Superior temporal gyrus (tissue), 1 donor: ENCODE results near the gene PALLD.

ENCODE experiments used
- DNase-seq: peaks from one replicate; pipeline ENCODE4 v3.0.0-alpha.2; 2016; ENCODE audit errors: extremely low spot score

PALLD gene

GRCh38 chr4:168527560-168527959 lies 30.7 kb downstream of the PALLD start:
- no peak for DNase-seq

GRCh38 chr4:168528131-168528949 lies 31.5 kb downstream of the PALLD start:
- DNase-seq = no peak

- no peak for DNase-seq
Measured at GRCh38 chr4:168529257-168529656, 32.4 kb downstream of the PALLD start.

- no peak for DNase-seq
Measured at GRCh38 chr4:168531305-168531704, 34.5 kb downstream of the PALLD start.

GRCh38 chr4:168534535-168534934 lies 37.7 kb downstream of the PALLD start:
- DNase-seq = no peak

GRCh38 chr4:168535689-168536088 lies 38.8 kb downstream of the PALLD start:
- DNase-seq = no peak

- DNase-seq = no peak
Measured at GRCh38 chr4:168536448-168536847, 39.6 kb downstream of the PALLD start.

GRCh38 chr4:168537086-168537485 lies 40.2 kb downstream of the PALLD start:
- no peak for DNase-seq

- DNase-seq = no peak
Measured at GRCh38 chr4:168537571-168537970, 40.7 kb downstream of the PALLD start.

GRCh38 chr4:168538632-168539031 lies 41.8 kb downstream of the PALLD start:
- DNase-seq = no peak

- no peak for DNase-seq
Measured at GRCh38 chr4:168540086-168540485, 43.2 kb downstream of the PALLD start.

- DNase-seq = no peak
Measured at GRCh38 chr4:168540503-168541265, 43.8 kb downstream of the PALLD start.

GRCh38 chr4:168541266-168541953 lies 44.6 kb downstream of the PALLD start:
- DNase-seq = no peak

- DNase-seq = no peak
Measured at GRCh38 chr4:168549143-168549542, 52.3 kb downstream of the PALLD start.

- no peak for DNase-seq
Measured at GRCh38 chr4:168550064-168550766, 53.4 kb downstream of the PALLD start.

GRCh38 chr4:168551211-168551610 lies 54.4 kb downstream of the PALLD start:
- no peak for DNase-seq

- no peak for DNase-seq
Measured at GRCh38 chr4:168551945-168552695, 55.3 kb downstream of the PALLD start.

- DNase-seq = no peak
Measured at GRCh38 chr4:168553714-168554370, 57.0 kb downstream of the PALLD start.

- no peak for DNase-seq
Measured at GRCh38 chr4:168555437-168555836, 58.6 kb downstream of the PALLD start.

GRCh38 chr4:168557658-168558057 lies 60.8 kb downstream of the PALLD start:
- DNase-seq = no peak

GRCh38 chr4:168558599-168558998 lies 61.7 kb downstream of the PALLD start:
- no peak for DNase-seq
